ENCODE results near the gene MCAT. TPM values are rescaled to one million over a fixed set of nuclear protein-coding genes. Genes with fewer than 3 reads are reported as not detected.

MCAT gene
- total and polyA plus RNA-seq, 4 donors = 8.3 to 22.6 (median 14.8) TPM

DNA sequence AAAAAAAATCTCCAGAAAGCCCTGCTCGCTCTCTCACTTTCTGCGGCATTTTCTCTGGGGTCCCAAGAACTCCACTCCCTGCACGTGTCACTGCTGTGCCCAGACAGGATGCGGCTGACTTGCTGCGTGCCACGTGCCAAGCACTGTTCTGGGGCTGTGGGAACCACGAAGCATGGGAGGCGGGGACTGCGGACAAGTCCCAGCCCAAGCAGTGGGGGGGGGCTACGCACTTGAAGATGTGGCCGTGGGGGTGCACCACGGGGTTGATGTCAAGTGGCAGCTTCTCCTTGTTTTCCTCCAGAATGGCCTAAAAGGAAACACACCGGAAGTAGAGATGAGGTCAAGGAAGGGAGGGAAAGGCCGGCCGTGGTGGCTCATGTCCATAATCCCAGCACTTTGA, 32.9 kb upstream of the MCAT start:
- H3K27me3 ChIP-seq (ENCODE audit: control insufficient read depth in 4 of 4, insufficient read depth in 4 of 4, low read length in 3 of 4) = no peaks in the 10 kb centered on the region
- peaks cover 20 to 64% (median 26%) of the 10 kb centered on the region in 4 donors for H3K36me3 ChIP-seq (ENCODE audit: control insufficient read depth in 4 of 4, insufficient read depth in 3 of 4, low read depth in 1 of 4, low read length in 3 of 4)
- no peak overlapping the region for H3K27ac ChIP-seq (ENCODE audit: low read depth in 1 of 2, low read length in 2 of 2)
- no peak overlapping the region for H3K9ac ChIP-seq (ENCODE audit: low read depth in 1 of 2, low read length in 2 of 2)
- TF ChIP-seq RAD21 (IDR thresholded peaks at IDR 0.05) (no peak), JUND (IDR thresholded peaks at IDR 0.05) (no peak), HNF4A (conservative IDR thresholded peaks at IDR 0.05) (no peak)
- TF ChIP-seq, protein P1, sequence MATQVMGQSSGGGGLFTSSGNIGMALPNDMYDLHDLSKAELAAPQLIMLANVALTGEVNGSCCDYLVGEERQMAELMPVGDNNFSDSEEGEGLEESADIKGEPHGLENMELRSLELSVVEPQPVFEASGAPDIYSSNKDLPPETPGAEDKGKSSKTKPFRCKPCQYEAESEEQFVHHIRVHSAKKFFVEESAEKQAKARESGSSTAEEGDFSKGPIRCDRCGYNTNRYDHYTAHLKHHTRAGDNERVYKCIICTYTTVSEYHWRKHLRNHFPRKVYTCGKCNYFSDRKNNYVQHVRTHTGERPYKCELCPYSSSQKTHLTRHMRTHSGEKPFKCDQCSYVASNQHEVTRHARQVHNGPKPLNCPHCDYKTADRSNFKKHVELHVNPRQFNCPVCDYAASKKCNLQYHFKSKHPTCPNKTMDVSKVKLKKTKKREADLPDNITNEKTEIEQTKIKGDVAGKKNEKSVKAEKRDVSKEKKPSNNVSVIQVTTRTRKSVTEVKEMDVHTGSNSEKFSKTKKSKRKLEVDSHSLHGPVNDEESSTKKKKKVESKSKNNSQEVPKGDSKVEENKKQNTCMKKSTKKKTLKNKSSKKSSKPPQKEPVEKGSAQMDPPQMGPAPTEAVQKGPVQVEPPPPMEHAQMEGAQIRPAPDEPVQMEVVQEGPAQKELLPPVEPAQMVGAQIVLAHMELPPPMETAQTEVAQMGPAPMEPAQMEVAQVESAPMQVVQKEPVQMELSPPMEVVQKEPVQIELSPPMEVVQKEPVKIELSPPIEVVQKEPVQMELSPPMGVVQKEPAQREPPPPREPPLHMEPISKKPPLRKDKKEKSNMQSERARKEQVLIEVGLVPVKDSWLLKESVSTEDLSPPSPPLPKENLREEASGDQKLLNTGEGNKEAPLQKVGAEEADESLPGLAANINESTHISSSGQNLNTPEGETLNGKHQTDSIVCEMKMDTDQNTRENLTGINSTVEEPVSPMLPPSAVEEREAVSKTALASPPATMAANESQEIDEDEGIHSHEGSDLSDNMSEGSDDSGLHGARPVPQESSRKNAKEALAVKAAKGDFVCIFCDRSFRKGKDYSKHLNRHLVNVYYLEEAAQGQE (IDR thresholded peaks at IDR 0.05) = no peak
- DNase-seq (ENCODE audit: low spot score) = no peak
- 85% methylated on average over 15 of the region's 15 CpGs for WGBS
- no peak overlapping the region for H3K4me3 ChIP-seq (ENCODE audit: low read depth in 1 of 3, low read length in 3 of 3)
- no peaks in the 10 kb centered on the region for H3K9me3 ChIP-seq (ENCODE audit: control insufficient read depth in 4 of 4, low read length in 3 of 4)
- no peaks in the 10 kb centered on the region for H3K4me1 ChIP-seq (ENCODE audit: control insufficient read depth in 4 of 4, insufficient read depth in 4 of 4, low read length in 3 of 4)

DNA sequence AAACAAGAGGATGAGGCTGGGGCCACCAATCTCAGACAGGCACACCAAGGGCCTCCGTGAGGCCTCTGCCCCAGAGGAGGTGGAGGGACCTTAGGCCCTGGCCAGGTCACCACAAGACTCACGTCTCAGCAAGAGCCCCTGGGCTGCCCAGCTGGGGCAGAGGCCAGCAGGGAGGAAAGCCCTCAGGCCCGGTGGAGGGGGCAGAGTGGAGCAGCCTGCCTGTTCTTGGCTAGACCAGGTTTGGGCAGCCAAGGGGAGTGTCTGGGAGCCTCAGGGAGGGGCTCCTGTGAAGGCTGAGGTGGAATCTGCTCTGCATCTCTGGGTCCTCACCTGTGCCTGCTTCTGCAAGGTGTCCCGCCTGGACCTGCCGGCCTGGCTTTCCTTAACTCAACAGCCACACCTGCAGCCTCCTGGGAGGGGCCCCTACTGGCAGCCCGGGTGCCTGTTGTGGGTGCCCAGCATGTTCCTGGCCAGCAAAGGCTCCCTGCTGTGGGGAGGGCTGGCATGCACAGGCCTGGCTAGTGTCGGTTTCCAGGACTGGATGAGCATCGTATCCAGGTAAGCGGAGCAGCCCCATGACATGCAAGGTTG, 31.8 kb upstream of the MCAT start:
- H3K9me3 ChIP-seq (ENCODE audit: control insufficient read depth in 4 of 4, low read length in 3 of 4) = no peaks in the 10 kb centered on the region
- no peak overlapping the region for H3K27ac ChIP-seq (ENCODE audit: low read depth in 1 of 2, low read length in 2 of 2)
- no peaks in the 10 kb centered on the region for H3K27me3 ChIP-seq (ENCODE audit: control insufficient read depth in 4 of 4, insufficient read depth in 4 of 4, low read length in 3 of 4)
- 92% methylated on average over 9 of the region's 9 CpGs for WGBS
- H3K4me1 ChIP-seq (ENCODE audit: control insufficient read depth in 4 of 4, insufficient read depth in 4 of 4, low read length in 3 of 4) = no peaks in the 10 kb centered on the region
- TF ChIP-seq, protein P2, sequence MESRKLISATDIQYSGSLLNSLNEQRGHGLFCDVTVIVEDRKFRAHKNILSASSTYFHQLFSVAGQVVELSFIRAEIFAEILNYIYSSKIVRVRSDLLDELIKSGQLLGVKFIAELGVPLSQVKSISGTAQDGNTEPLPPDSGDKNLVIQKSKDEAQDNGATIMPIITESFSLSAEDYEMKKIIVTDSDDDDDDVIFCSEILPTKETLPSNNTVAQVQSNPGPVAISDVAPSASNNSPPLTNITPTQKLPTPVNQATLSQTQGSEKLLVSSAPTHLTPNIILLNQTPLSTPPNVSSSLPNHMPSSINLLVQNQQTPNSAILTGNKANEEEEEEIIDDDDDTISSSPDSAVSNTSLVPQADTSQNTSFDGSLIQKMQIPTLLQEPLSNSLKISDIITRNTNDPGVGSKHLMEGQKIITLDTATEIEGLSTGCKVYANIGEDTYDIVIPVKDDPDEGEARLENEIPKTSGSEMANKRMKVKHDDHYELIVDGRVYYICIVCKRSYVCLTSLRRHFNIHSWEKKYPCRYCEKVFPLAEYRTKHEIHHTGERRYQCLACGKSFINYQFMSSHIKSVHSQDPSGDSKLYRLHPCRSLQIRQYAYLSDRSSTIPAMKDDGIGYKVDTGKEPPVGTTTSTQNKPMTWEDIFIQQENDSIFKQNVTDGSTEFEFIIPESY (IDR thresholded peaks at IDR 0.05) = no peak
- no peak overlapping the region for H3K4me3 ChIP-seq (ENCODE audit: low read depth in 1 of 3, low read length in 3 of 3)
- DNase-seq (ENCODE audit: low spot score) = no peak
- peaks cover 21 to 67% (median 26%) of the 10 kb centered on the region in 4 donors for H3K36me3 ChIP-seq (ENCODE audit: control insufficient read depth in 4 of 4, insufficient read depth in 3 of 4, low read depth in 1 of 4, low read length in 3 of 4)
- no peak overlapping the region for H3K9ac ChIP-seq (ENCODE audit: low read depth in 1 of 2, low read length in 2 of 2)

DNA sequence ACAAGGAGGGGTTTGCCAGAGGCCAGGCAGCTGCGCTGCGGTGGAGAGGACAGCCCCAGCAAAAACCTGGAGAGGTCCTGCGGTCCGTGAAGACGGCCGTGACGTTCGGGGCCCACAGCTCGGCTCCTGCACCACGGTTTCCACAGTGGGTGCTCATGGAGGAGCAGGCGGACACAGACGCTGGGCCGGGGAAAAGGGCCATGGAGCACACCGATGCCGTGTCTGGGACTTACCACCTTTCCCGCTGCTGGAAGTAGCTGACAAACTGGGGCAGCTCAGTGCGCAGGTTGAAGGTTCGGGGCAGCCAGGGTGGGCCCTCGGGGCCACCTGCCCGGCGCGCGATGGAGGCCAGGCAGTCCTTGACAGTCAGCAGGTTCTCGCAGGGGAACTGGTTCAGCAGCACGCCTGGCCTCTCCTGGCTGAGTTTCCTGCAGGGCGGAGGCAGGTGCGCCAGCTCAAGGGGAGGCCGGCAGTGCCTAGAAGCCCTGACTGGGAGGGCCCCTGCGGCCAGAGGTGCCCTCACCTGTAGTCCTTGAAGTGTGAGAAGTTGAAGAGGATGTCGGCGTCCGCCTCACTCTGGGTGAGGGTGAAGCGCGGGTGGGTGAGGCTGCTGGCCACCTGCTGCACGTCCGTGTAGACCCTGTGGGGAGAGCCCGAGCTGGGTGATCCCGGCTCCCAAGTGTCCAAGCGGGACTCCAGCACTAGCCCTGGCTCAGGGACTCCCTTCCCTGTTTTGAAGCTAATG, 30.9 kb upstream of the MCAT start:
- DNase-seq (ENCODE audit: low spot score) = no peak
- 97% methylated on average over 39 of the region's 39 CpGs for WGBS
- H3K4me3 ChIP-seq (ENCODE audit: low read depth in 1 of 3, low read length in 3 of 3) = no peak overlapping the region
- no peak overlapping the region for H3K9ac ChIP-seq (ENCODE audit: low read depth in 1 of 2, low read length in 2 of 2)
- peaks cover 19 to 65% (median 25%) of the 10 kb centered on the region in 4 donors for H3K36me3 ChIP-seq (ENCODE audit: control insufficient read depth in 4 of 4, insufficient read depth in 3 of 4, low read depth in 1 of 4, low read length in 3 of 4)
- no peaks in the 10 kb centered on the region for H3K4me1 ChIP-seq (ENCODE audit: control insufficient read depth in 4 of 4, insufficient read depth in 4 of 4, low read length in 3 of 4)
- H3K9me3 ChIP-seq (ENCODE audit: control insufficient read depth in 4 of 4, low read length in 3 of 4) = no peaks in the 10 kb centered on the region
- no peak overlapping the region for H3K27ac ChIP-seq (ENCODE audit: low read depth in 1 of 2, low read length in 2 of 2)
- H3K27me3 ChIP-seq (ENCODE audit: control insufficient read depth in 4 of 4, insufficient read depth in 4 of 4, low read length in 3 of 4) = no peaks in the 10 kb centered on the region
- TF ChIP-seq RXRA (IDR thresholded peaks at IDR 0.05) = no peak
- no peak for TF ChIP-seq NR2F2 (IDR thresholded peaks at IDR 0.05)
- TF ChIP-seq, protein P2 (IDR thresholded peaks at IDR 0.05) = no peak
- no peak for TF ChIP-seq RAD21 (IDR thresholded peaks at IDR 0.05)
- no peak for TF ChIP-seq HNF4A (conservative IDR thresholded peaks at IDR 0.05)
- no peak for TF ChIP-seq SP1 (IDR thresholded peaks at IDR 0.05)
- no peak for TF ChIP-seq GABPA (IDR thresholded peaks at IDR 0.05 in 1 of 2, conservative IDR thresholded peaks at IDR 0.05 in 1 of 2)
- TF ChIP-seq, protein P1 (IDR thresholded peaks at IDR 0.05) = no peak
- no peak for TF ChIP-seq YY1 (IDR thresholded peaks at IDR 0.05)
- TF ChIP-seq HNF4G (IDR thresholded peaks at IDR 0.05) = no peak
